A549 (cell line): ENCODE data around the gene GJB5. TPM values are rescaled to one million over a fixed set of nuclear protein-coding genes. Genes with fewer than 3 reads are reported as not detected.

Experiments used
- ATAC-seq, 2 experiments: fragments of 200-7000 bp in 1 of 2; fragments of >200 bp in 1 of 2; cut with Nextera tagmentation in 1 of 2; cut with Tn5 transposase in 1 of 2; 3 replicates each; pipeline versions ENCODE4 v1.8.0 to v1.9.1; 2018 to 2020; ENCODE audit warnings: mild to moderate bottlenecking in 1 of 2, moderate library complexity in 1 of 2
- CTCF ChIA-PET: fragments of 300-600 bp; sonication (Branson Sonifier 250); formaldehyde crosslinking; extraction: SDS; loops from one replicate; lab custom pipeline; 2021; ENCODE audit warnings: antibody characterized with exemption, inconsistent platforms; lab: Yijun Ruan, JAX
- POLR2A ChIA-PET: fragments of 350-600 bp; formaldehyde crosslinking; extraction: SDS; loops from one replicate; lab custom pipeline; 2021; ENCODE audit warnings: antibody characterized with exemption, inconsistent platforms; lab: Yijun Ruan, JAX
- DNase-seq, 2 experiments: peaks; one replicate each; pipeline versions ENCODE4 v3.0.0 to v3.0.0-alpha.2; 2011 to 2016; ENCODE audit warnings: low read depth in 1 of 2, low spot score in 1 of 2
- FAIRE-seq: peaks from 2 replicates; lab custom pipeline; 2011; peaks lifted over from hg19 to GRCh38; lab: Jason Lieb, UNC
- H3K27ac ChIP-seq, 2 experiments: fragments of >200 bp; sonication (Bioruptor Twin); formaldehyde crosslinking; 3 replicates each; pipeline ENCODE4 v1.5.1; 2016 to 2017
- H3K4me1 ChIP-seq: fragments of >200 bp; sonication (Bioruptor Twin); formaldehyde crosslinking; 3 replicates; pipeline ENCODE4 v1.6.1; 2016
- H3K4me2 ChIP-seq: fragments of >200 bp; sonication (Bioruptor Twin); formaldehyde crosslinking; 3 replicates; pipeline ENCODE4 v1.6.1; 2016
- H3K4me3 ChIP-seq: fragments of >200 bp; sonication (Bioruptor Twin); formaldehyde crosslinking; 3 replicates; pipeline ENCODE4 v1.5.1; 2016
- H3K9me3 ChIP-seq: fragments of >200 bp; sonication (Bioruptor Twin); formaldehyde crosslinking; 3 replicates; pipeline ENCODE4 v1.6.1; 2016
- ATOH8 ChIP-seq: fragments of 250-450 bp; sonication (Bioruptor Pico); IDR thresholded peaks from 2 replicates; pipeline ENCODE4 v1.5.0; 2020; ENCODE audit warnings: low read depth, mild to moderate bottlenecking, moderate library complexity
- CBX2 ChIP-seq: fragments of 200-600 bp; sonication (generic); IDR thresholded peaks from 2 replicates; pipeline ENCODE4 v1.6.1; 2016; ENCODE audit warnings: low read depth, mild to moderate bottlenecking, borderline replicate concordance
- CBX8 ChIP-seq: fragments of 200-600 bp; sonication (generic); IDR thresholded peaks from 2 replicates; pipeline ENCODE4 v1.6.1; 2016
- EHF ChIP-seq: fragments of 250-450 bp; sonication (Bioruptor Pico); IDR thresholded peaks from 2 replicates; pipeline ENCODE4 v1.5.0; 2020; ENCODE audit warnings: mild to moderate bottlenecking
- EHMT2 ChIP-seq: fragments of 200-600 bp; sonication (generic); IDR thresholded peaks from 2 replicates; pipeline ENCODE4 v1.6.1; 2016; ENCODE audit warnings: antibody characterized with exemption, low read depth, mild to moderate bottlenecking, moderate library complexity
- ESRRA ChIP-seq: fragments of 150-350 bp; IDR thresholded peaks from 2 replicates; pipeline ENCODE4 v1.6.1; 2014; ENCODE audit warnings: mild to moderate bottlenecking, low read length, borderline replicate concordance
- FOSB ChIP-seq: fragments of 250-450 bp; sonication (Bioruptor Pico); IDR thresholded peaks from 2 replicates; pipeline ENCODE4 v1.5.0; 2020; ENCODE audit warnings: mild to moderate bottlenecking, moderate library complexity
- HOXB5 ChIP-seq: fragments of 250-450 bp; sonication (Bioruptor Pico); IDR thresholded peaks from 2 replicates; pipeline ENCODE4 v1.5.0; 2020; ENCODE audit warnings: mild to moderate bottlenecking, moderate library complexity
- JUNB ChIP-seq: fragments of >200 bp; sonication (Bioruptor Twin); formaldehyde crosslinking; IDR thresholded peaks from 2 replicates; pipeline ENCODE4 v1.6.1; 2016
- MAZ ChIP-seq: fragments of 150-350 bp; IDR thresholded peaks from 2 replicates; pipeline ENCODE4 v1.6.1; 2014; ENCODE audit warnings: antibody characterized with exemption, low read depth, low read length, borderline replicate concordance
- MYC ChIP-seq: IDR thresholded peaks from 2 replicates; pipeline ENCODE4 v1.6.1; 2012; ENCODE audit warnings: mild to moderate bottlenecking, inconsistent platforms, low read length, improper control_type of control experiment, borderline replicate concordance
- POLR2AphosphoS2 ChIP-seq: conservative IDR thresholded peaks from 2 replicates; pipeline ENCODE4 v1.6.1; 2012; ENCODE audit warnings: low read length, improper control_type of control experiment, inconsistent platforms
- RARB ChIP-seq: fragments of 250-450 bp; sonication (Bioruptor Pico); IDR thresholded peaks from 2 replicates; pipeline ENCODE4 v1.8.0; 2021; ENCODE audit warnings: mild to moderate bottlenecking, moderate library complexity
- SMC3 ChIP-seq: fragments of >200 bp; sonication (Bioruptor Twin); formaldehyde crosslinking; IDR thresholded peaks from 3 replicates; pipeline ENCODE4 v1.6.1; 2018; ENCODE audit warnings: inconsistent platforms
- ZSCAN20 ChIP-seq: fragments of 250-450 bp; sonication (Bioruptor Pico); IDR thresholded peaks from 2 replicates; pipeline ENCODE4 v1.8.0; 2022; ENCODE audit warnings: mild to moderate bottlenecking, moderate library complexity
- WGBS: methylation state at CpG from one replicate; pipeline ENCODE4 v1.1.6; 2017; ENCODE audit errors: missing lambda C conversion rate; 5-methylcytosine and 5-hydroxymethylcytosine counted together
- polyA plus RNA-seq, 4 experiments: library from polyadenylated mRNA; depleted of rRNA in 3 of 4; stranded (reverse); fragments of >200 nt; fragmentation: RNase III in 1 of 4; extraction: RNeasy Plus Mini Kit Qiagen cat#74134 plus additional on column Dnase treatment in 1 of 4; gene quantifications; 2 replicates in 3 of 4; 3 replicates in 1 of 4; pipeline ENCODE4 v1.2.3, GENCODE V29; 2011 to 2017
- TF ChIP-seq, protein P1 (sequence below): fragments of >200 bp; sonication (Bioruptor Twin); formaldehyde crosslinking; IDR thresholded peaks from 3 replicates; pipeline ENCODE4 v1.6.1; 2016
- TF ChIP-seq, protein P2 (sequence below): IDR thresholded peaks from 2 replicates; pipeline ENCODE4 v1.6.1; 2012
- TF ChIP-seq, protein P3 (sequence below): fragments of 250-450 bp; sonication (Bioruptor Pico); IDR thresholded peaks from 2 replicates; pipeline ENCODE4 v1.5.0; 2021; ENCODE audit warnings: mild to moderate bottlenecking, moderate library complexity, borderline replicate concordance

GJB5 gene
- polyA plus RNA-seq, 2 of the 4 experiments (the other 2 are of a cell fraction) = 0.15 to 0.16 TPM

GRCh38 chr1:34759503-34760357, 4.9 kb downstream of the GJB5 start, which contains the start of gene GJB4:
Gene GJB4, plus strand, starts transcription at chr1:34759740. Its CDS starts 1,515 bp downstream, at chr1:34761255.
- WGBS = 67% methylated on average over 3 of the region's 10 CpGs
- Histone ChIP-seq H3K9me3 (no peaks in the 10 kb centered on the region), H3K4me3 (no peak within 1 kb of the TSS), H3K27ac (no peak within 1 kb of the TSS), H3K4me1 (peaks cover 25% of the 10 kb centered on the region), H3K4me2 (no peak within 1 kb of the TSS)
- ChIA-PET POLR2A (no interaction called here), CTCF (interaction anchor here (1.2 to 1.5 kb wide), 2 partner anchors 10 to 93 kb away, joined by 3 to 4 read pairs; no protein-coding TSS in a partner anchor)
- FAIRE-seq (no peak), ATAC-seq (peak in 1 of 2 experiments; percentile 64; a peak in 3 of 6 replicates), DNase-seq (peak in 1 of 2 experiments; percentile 50)
- no peak for TF ChIP-seq POLR2AphosphoS2
- TF ChIP-seq RARB (CRISPR knock-in tag) = no peak
- no peak for TF ChIP-seq HOXB5 (CRISPR knock-in tag)
- no peak for TF ChIP-seq FOSB (CRISPR knock-in tag)
- TF ChIP-seq CBX8 = no peak
- no peak for TF ChIP-seq CBX2
- no peak for TF ChIP-seq EHMT2
- TF ChIP-seq MAZ = no peak
- TF ChIP-seq EHF (CRISPR knock-in tag) = no peak
- TF ChIP-seq, protein P1, sequence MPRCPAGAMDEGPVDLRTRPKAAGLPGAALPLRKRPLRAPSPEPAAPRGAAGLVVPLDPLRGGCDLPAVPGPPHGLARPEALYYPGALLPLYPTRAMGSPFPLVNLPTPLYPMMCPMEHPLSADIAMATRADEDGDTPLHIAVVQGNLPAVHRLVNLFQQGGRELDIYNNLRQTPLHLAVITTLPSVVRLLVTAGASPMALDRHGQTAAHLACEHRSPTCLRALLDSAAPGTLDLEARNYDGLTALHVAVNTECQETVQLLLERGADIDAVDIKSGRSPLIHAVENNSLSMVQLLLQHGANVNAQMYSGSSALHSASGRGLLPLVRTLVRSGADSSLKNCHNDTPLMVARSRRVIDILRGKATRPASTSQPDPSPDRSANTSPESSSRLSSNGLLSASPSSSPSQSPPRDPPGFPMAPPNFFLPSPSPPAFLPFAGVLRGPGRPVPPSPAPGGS = no peak
- TF ChIP-seq ZSCAN20 = no peak
- TF ChIP-seq MYC = no peak

- Histone ChIP-seq H3K4me2 (no peak overlapping the region), H3K4me1 (peaks cover 19% of the 10 kb centered on the region), H3K9me3 (no peaks in the 10 kb centered on the region), H3K27ac (no peak overlapping the region), H3K4me3 (no peak overlapping the region)
- ChIA-PET POLR2A (no interaction called here), CTCF (no interaction called here)
- TF ChIP-seq FOSB (CRISPR knock-in tag) (no peak), ESRRA (no peak), JUNB (no peak), ATOH8 (CRISPR knock-in tag) (no peak), SMC3 (no peak)
- TF ChIP-seq, protein P2, sequence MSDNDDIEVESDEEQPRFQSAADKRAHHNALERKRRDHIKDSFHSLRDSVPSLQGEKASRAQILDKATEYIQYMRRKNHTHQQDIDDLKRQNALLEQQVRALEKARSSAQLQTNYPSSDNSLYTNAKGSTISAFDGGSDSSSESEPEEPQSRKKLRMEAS = no peak
- TF ChIP-seq, protein P3, sequence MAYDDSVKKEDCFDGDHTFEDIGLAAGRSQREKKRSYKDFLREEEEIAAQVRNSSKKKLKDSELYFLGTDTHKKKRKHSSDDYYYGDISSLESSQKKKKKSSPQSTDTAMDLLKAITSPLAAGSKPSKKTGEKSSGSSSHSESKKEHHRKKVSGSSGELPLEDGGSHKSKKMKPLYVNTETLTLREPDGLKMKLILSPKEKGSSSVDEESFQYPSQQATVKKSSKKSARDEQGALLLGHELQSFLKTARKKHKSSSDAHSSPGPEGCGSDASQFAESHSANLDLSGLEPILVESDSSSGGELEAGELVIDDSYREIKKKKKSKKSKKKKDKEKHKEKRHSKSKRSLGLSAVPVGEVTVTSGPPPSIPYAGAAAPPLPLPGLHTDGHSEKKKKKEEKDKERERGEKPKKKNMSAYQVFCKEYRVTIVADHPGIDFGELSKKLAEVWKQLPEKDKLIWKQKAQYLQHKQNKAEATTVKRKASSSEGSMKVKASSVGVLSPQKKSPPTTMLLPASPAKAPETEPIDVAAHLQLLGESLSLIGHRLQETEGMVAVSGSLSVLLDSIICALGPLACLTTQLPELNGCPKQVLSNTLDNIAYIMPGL (CRISPR knock-in tag) = no peak
- no peak for ATAC-seq
- WGBS = 94% methylated on average over 27 of the region's 33 CpGs
- DNase-seq = no peak
- no peak for FAIRE-seq
Observed at GRCh38 chr1:34761176-34761761, 6.4 kb downstream of the GJB5 start.
